Measurements from ENCODE around the gene AGPAT3. TPM values are rescaled to one million over a fixed set of nuclear protein-coding genes. Genes with fewer than 3 reads are reported as not detected.
A peak's percentile ranks its signal among the peaks of the same experiment; 100 is the strongest.

The AGPAT3 gene
- total RNA-seq, 1 donor from 2014 or later = 57.7 TPM

GRCh38 chr21:43959231-43960116 is 94.5 kb downstream of the AGPAT3 start:
- Mint-ChIP-seq H3K36me3 (ENCODE audit: low read depth) (peaks cover 30% of the 10 kb centered on the region), H3K9me3 (no peaks in the 10 kb centered on the region), H3K27me3 (no peaks in the 10 kb centered on the region), H3K4me1 (peaks cover 34% of the 10 kb centered on the region), H3K4me3 (no peak overlapping the region), H3K27ac (no peak overlapping the region)
- peak; percentile 43 for ATAC-seq (ENCODE audit: low read depth)
- POLR2A ChIA-PET = no interaction called here
- no peak for TF ChIP-seq CTCF (IDR thresholded peaks at IDR 0.05)
- intact Hi-C loops (cut with micrococcal nuclease) = no loop called here
- CTCF ChIA-PET = no interaction called here
- no peak for DNase-seq

- no peak for ATAC-seq (ENCODE audit: low read depth)
- ChIA-PET POLR2A (no interaction called here), CTCF (no interaction called here)
- peaks cover 28% of the 10 kb centered on the region for H3K36me3 Mint-ChIP-seq (ENCODE audit: low read depth)
- no peak for DNase-seq
- H3K27me3 Mint-ChIP-seq = no peaks in the 10 kb centered on the region
- no peak for TF ChIP-seq CTCF (IDR thresholded peaks at IDR 0.05)
- peaks cover 24% of the 10 kb centered on the region for H3K4me1 Mint-ChIP-seq
- no peaks in the 10 kb centered on the region for H3K9me3 Mint-ChIP-seq
- H3K27ac Mint-ChIP-seq = no peak overlapping the region
- intact Hi-C loops (cut with micrococcal nuclease) = no loop called here
- no peak overlapping the region for H3K4me3 Mint-ChIP-seq
Observed at GRCh38 chr21:43961382-43961909, 96.4 kb downstream of the AGPAT3 start.

- CTCF ChIA-PET = no interaction called here
Observed at GRCh38 chr21:43965911-43966585, 101.0 kb downstream of the AGPAT3 start.

GRCh38 chr21:43966946-43967512 is 102.0 kb downstream of the AGPAT3 start:
- ChIA-PET CTCF (no interaction called here), POLR2A (no interaction called here)
- Mint-ChIP-seq H3K27me3 (no peaks in the 10 kb centered on the region), H3K36me3 (ENCODE audit: low read depth) (peaks cover 48% of the 10 kb centered on the region), H3K9me3 (no peaks in the 10 kb centered on the region), H3K4me1 (no peaks in the 10 kb centered on the region), H3K4me3 (no peak overlapping the region), H3K27ac (no peak overlapping the region)
- intact Hi-C loops (cut with micrococcal nuclease) = no loop called here
- ATAC-seq (ENCODE audit: low read depth) = no peak
- no peak for TF ChIP-seq CTCF (IDR thresholded peaks at IDR 0.05)
- DNase-seq = no peak

More at GRCh38 chr21:43965911-43966585, 101.0 kb downstream of the AGPAT3 start:
- intact Hi-C loops (cut with micrococcal nuclease) = no loop called here
- H3K27ac Mint-ChIP-seq = no peak overlapping the region
- no peak for TF ChIP-seq CTCF (IDR thresholded peaks at IDR 0.05)
- H3K27me3 Mint-ChIP-seq = no peaks in the 10 kb centered on the region
- POLR2A ChIA-PET = interaction anchor here (0.6 kb wide), 1 partner anchor 120 kb away, joined by 3 read pairs; no protein-coding TSS in a partner anchor
- DNase-seq = no peak
- H3K4me1 Mint-ChIP-seq = peaks cover 9% of the 10 kb centered on the region
- peaks cover 46% of the 10 kb centered on the region for H3K36me3 Mint-ChIP-seq (ENCODE audit: low read depth)
- no peaks in the 10 kb centered on the region for H3K9me3 Mint-ChIP-seq
- ATAC-seq (ENCODE audit: low read depth) = no peak
- no peak overlapping the region for H3K4me3 Mint-ChIP-seq

GRCh38 chr21:43967981-43968380 is 103.0 kb downstream of the AGPAT3 start:
- POLR2A ChIA-PET = no interaction called here
- Mint-ChIP-seq H3K36me3 (ENCODE audit: low read depth) (peaks cover 48% of the 10 kb centered on the region), H3K27me3 (no peaks in the 10 kb centered on the region), H3K4me3 (no peak overlapping the region), H3K27ac (no peak overlapping the region), H3K9me3 (no peaks in the 10 kb centered on the region), H3K4me1 (no peaks in the 10 kb centered on the region)
- no peak for TF ChIP-seq CTCF (IDR thresholded peaks at IDR 0.05)
- CTCF ChIA-PET = no interaction called here
- intact Hi-C loops (cut with micrococcal nuclease) = no loop called here
- no peak for DNase-seq
- ATAC-seq (ENCODE audit: low read depth) = no peak

All from activated B cell treated with CpG ODN at 0.5 μM for 24 hours (primary cell).